ENCODE results near the gene PRPS1. TPM values are rescaled to one million over a fixed set of nuclear protein-coding genes. Genes with fewer than 3 reads are reported as not detected.
A peak's percentile ranks its signal among the peaks of the same experiment; 100 is the strongest.

PRPS1 gene
- total and polyA plus RNA-seq, 9 of the 15 experiments (the other 6 are each of a cell fraction or from before 2014, with no cell fraction given), result 47.8 to 175 (median 79.6) TPM

GRCh38 chrX:107676559-107677378 lies 48.5 kb downstream of the PRPS1 start (continued):
- no peak for TF ChIP-seq NELFE (IDR thresholded peaks at IDR 0.05; ENCODE audit: insufficient read depth, insufficient read length)
- peak; percentile 50; the same call in 1 of the 2 replicates for TF ChIP-seq JUN (IDR thresholded peaks at IDR 0.05; ENCODE audit: borderline replicate concordance, low read depth, low read length)
- TF ChIP-seq JUN (CRISPR knock-in tag; IDR thresholded peaks at IDR 0.05; ENCODE audit: borderline replicate concordance), result no peak
- no peak for TF ChIP-seq POLR2AphosphoS2 (IDR thresholded peaks at IDR 0.05; ENCODE audit: low read length)
- no peak for TF ChIP-seq MYBL2 (IDR thresholded peaks at IDR 0.05; ENCODE audit: low read depth)
- no peak for TF ChIP-seq MYBL2 (CRISPR knock-in tag; IDR thresholded peaks at IDR 0.05; ENCODE audit: borderline replicate concordance)
- peak; percentile 39; the same call in 1 of the 2 replicates for TF ChIP-seq ZNF143 (CRISPR knock-in tag; IDR thresholded peaks at IDR 0.05)
- TF ChIP-seq ZNF740 (CRISPR knock-in tag; IDR thresholded peaks at IDR 0.05), result peak; percentile 60; the same call in 1 of the 2 replicates
- no peak for TF ChIP-seq ZNF740 (tag; IDR thresholded peaks at IDR 0.05)
- no peak for TF ChIP-seq WHSC1 (IDR thresholded peaks at IDR 0.05; ENCODE audit: low read length)
- TF ChIP-seq TFAM (CRISPR knock-in tag; conservative IDR thresholded peaks at IDR 0.05), result no peak
- TF ChIP-seq, protein P1, sequence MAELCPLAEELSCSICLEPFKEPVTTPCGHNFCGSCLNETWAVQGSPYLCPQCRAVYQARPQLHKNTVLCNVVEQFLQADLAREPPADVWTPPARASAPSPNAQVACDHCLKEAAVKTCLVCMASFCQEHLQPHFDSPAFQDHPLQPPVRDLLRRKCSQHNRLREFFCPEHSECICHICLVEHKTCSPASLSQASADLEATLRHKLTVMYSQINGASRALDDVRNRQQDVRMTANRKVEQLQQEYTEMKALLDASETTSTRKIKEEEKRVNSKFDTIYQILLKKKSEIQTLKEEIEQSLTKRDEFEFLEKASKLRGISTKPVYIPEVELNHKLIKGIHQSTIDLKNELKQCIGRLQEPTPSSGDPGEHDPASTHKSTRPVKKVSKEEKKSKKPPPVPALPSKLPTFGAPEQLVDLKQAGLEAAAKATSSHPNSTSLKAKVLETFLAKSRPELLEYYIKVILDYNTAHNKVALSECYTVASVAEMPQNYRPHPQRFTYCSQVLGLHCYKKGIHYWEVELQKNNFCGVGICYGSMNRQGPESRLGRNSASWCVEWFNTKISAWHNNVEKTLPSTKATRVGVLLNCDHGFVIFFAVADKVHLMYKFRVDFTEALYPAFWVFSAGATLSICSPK (IDR thresholded peaks at IDR 0.05; ENCODE audit: borderline replicate concordance), result no peak
- TF ChIP-seq ZNF507 (tag; conservative IDR thresholded peaks at IDR 0.05), result no peak
- TF ChIP-seq NCOR1 (IDR thresholded peaks at IDR 0.05), result peak; percentile 45
- peak; percentile 92 for TF ChIP-seq ZNF263 (CRISPR knock-in tag; IDR thresholded peaks at IDR 0.05; ENCODE audit: borderline replicate concordance)
- no peak for TF ChIP-seq ZNF785 (CRISPR knock-in tag; IDR thresholded peaks at IDR 0.05)
- TF ChIP-seq FOXK2 (conservative IDR thresholded peaks at IDR 0.05 in 1 of 2, IDR thresholded peaks at IDR 0.05 in 1 of 2; ENCODE audit: low read depth in 2 of 2), result peak; percentile 35 to 63; a peak in 1 of 4 replicates
- no peak for TF ChIP-seq ZBTB7A (IDR thresholded peaks at IDR 0.05; ENCODE audit: borderline replicate concordance, control insufficient read depth, low read depth, low read length)
- TF ChIP-seq STAT5A (IDR thresholded peaks at IDR 0.05; ENCODE audit: borderline replicate concordance, low read length), result no peak
- 0 out of 2 replicates have a peak, but pooled peaks have one; percentile 3 for TF ChIP-seq ZNF316 (IDR thresholded peaks at IDR 0.05)
- TF ChIP-seq ZNF124 (CRISPR knock-in tag; IDR thresholded peaks at IDR 0.05), result no peak
- TF ChIP-seq SAFB2 (IDR thresholded peaks at IDR 0.05; ENCODE audit: borderline replicate concordance, low read depth, low read length, severe bottlenecking), result no peak
- no peak for TF ChIP-seq THRB (CRISPR knock-in tag; conservative IDR thresholded peaks at IDR 0.05)
- TF ChIP-seq MEIS2 (IDR thresholded peaks at IDR 0.05; ENCODE audit: partially characterized antibody), result peak; percentile 31
